H1 (cell line): Measurements from ENCODE around the gene WNT5A. TPM values are rescaled to one million over a fixed set of nuclear protein-coding genes. Genes with fewer than 3 reads are reported as not detected.

Experiments used
- CTCF ChIA-PET: fragments of 300-600 bp; sonication (Branson Sonifier 250); formaldehyde crosslinking; loops from one replicate; lab custom pipeline; 2021; ENCODE audit not compliant: partially characterized antibody; lab: Charles Lee
- POLR2A ChIA-PET: fragments of 300-600 bp; sonication (Branson Sonifier 250); formaldehyde crosslinking; loops from one replicate; lab custom pipeline; 2021; ENCODE audit warnings: inconsistent platforms; ENCODE audit not compliant: partially characterized antibody; lab: Charles Lee
- DNase-seq, 2 experiments: peaks; one replicate each; pipeline versions ENCODE4 v3.0.0 to v3.0.0-alpha.2; 2010 to 2022; ENCODE audit warnings: low spot score in 2 of 2, low read depth in 1 of 2, mixed read lengths in 1 of 2
- FAIRE-seq: peaks from 2 replicates; lab custom pipeline; 2011; peaks lifted over from hg19 to GRCh38; lab: Jason Lieb, UNC
- H2AFZ ChIP-seq: 2 replicates; pipeline ENCODE4 v1.8.1; 2012; ENCODE audit warnings: low read length, inconsistent platforms
- H2AK5ac ChIP-seq: 2 replicates; pipeline ENCODE4 v1.6.1; 2013; ENCODE audit warnings: low read depth, low read length
- H2BK120ac ChIP-seq: replicated peaks from 2 replicates; pipeline ENCODE3; 2013; ENCODE audit warnings: low read depth, low read length, inconsistent platforms
- H2BK12ac ChIP-seq: 2 replicates; pipeline ENCODE4 v1.6.1; 2013; ENCODE audit warnings: low read depth, low read length
- H2BK15ac ChIP-seq: 2 replicates; pipeline ENCODE4 v1.6.1; 2013; ENCODE audit warnings: low read length
- H2BK20ac ChIP-seq: 2 replicates; pipeline ENCODE4 v1.6.1; 2013; ENCODE audit warnings: low read length
- H2BK5ac ChIP-seq: 2 replicates; pipeline ENCODE4 v1.6.1; 2013; ENCODE audit warnings: low read depth, low read length
- H3K14ac ChIP-seq: 2 replicates; pipeline ENCODE4 v1.6.1; 2013; ENCODE audit warnings: inconsistent platforms; ENCODE audit not compliant: insufficient read length
- H3K18ac ChIP-seq: 2 replicates; pipeline ENCODE4 v1.6.1; 2013; ENCODE audit warnings: low read length; ENCODE audit errors: extremely low read depth
- H3K23ac ChIP-seq: 2 replicates; pipeline ENCODE4 v1.6.1; 2013; ENCODE audit warnings: inconsistent platforms; ENCODE audit not compliant: insufficient read length
- H3K23me2 ChIP-seq: 2 replicates; pipeline ENCODE4 v1.6.1; 2013; ENCODE audit warnings: low read depth, low read length
- H3K27ac ChIP-seq: 2 replicates; pipeline ENCODE4 v1.6.1; 2011; ENCODE audit warnings: low read depth, low read length, inconsistent platforms
- H3K27me3 ChIP-seq, 4 experiments: replicated peaks in 1 of 4; 1 replicate in 1 of 4; 2 replicates in 3 of 4; pipeline versions ENCODE4 v1.6.1 to v1.8.1; 2011 to 2013; ENCODE audit warnings: low read length in 3 of 4, mild to moderate bottlenecking in 3 of 4, inconsistent platforms in 2 of 4, mixed read lengths in 2 of 4, moderate library complexity in 1 of 4; ENCODE audit not compliant: control insufficient read depth in 3 of 4, insufficient read depth in 3 of 4; ENCODE audit errors: extremely low read depth in 1 of 4
- H3K36me3 ChIP-seq, 4 experiments: 2 replicates each; pipeline versions ENCODE4 v1.6.1 to v1.8.1; 2011 to 2013; ENCODE audit warnings: mild to moderate bottlenecking in 4 of 4, low read length in 3 of 4, moderate library complexity in 2 of 4, control low read depth in 1 of 4, inconsistent platforms in 1 of 4; ENCODE audit not compliant: insufficient read depth in 4 of 4, control insufficient read depth in 2 of 4
- H3K4ac ChIP-seq: replicated peaks from 2 replicates; pipeline ENCODE3; 2013; ENCODE audit warnings: low read length, low read depth, mixed read lengths, inconsistent platforms; ENCODE audit not compliant: insufficient read length
- H3K4me1 ChIP-seq, 4 experiments: replicated peaks in 1 of 4; 1 replicate in 1 of 4; 2 replicates in 3 of 4; pipeline versions ENCODE4 v1.6.1 to v1.8.1; 2011 to 2013; ENCODE audit warnings: low read length in 3 of 4, inconsistent platforms in 2 of 4, mixed read lengths in 1 of 4; ENCODE audit not compliant: insufficient read depth in 4 of 4, control insufficient read depth in 3 of 4
- H3K4me2 ChIP-seq, 2 experiments: 2 replicates each; pipeline versions ENCODE4 v1.6.1 to v1.8.1; 2011 to 2013; ENCODE audit warnings: low read depth in 2 of 2, low read length in 2 of 2, control low read depth in 1 of 2, inconsistent platforms in 1 of 2, mild to moderate bottlenecking in 1 of 2; ENCODE audit not compliant: insufficient read depth in 1 of 2
- H3K4me3 ChIP-seq, 4 experiments: fragments of 200-600, 300-600 bp in 1 of 4; sonication (generic), shearing (Covaris generic), sonication (Bioruptor Twin) in 1 of 4; 2 replicates each; pipeline versions ENCODE4 v1.5.1 to v1.8.1; 2011 to 2016; ENCODE audit warnings: low read length in 4 of 4, low read depth in 3 of 4, control low read depth in 2 of 4, inconsistent platforms in 2 of 4, mild to moderate bottlenecking in 2 of 4, mixed read lengths in 1 of 4, moderate library complexity in 1 of 4; ENCODE audit not compliant: insufficient read depth in 2 of 4; ENCODE audit errors: extremely low read depth in 1 of 4
- H3K56ac ChIP-seq: replicated peaks from 2 replicates; pipeline ENCODE3; 2013; ENCODE audit warnings: low read depth, mild to moderate bottlenecking, mixed read lengths, low read length, inconsistent platforms; ENCODE audit not compliant: insufficient read length
- H3K79me1 ChIP-seq: 2 replicates; pipeline ENCODE4 v1.6.1; 2013; ENCODE audit warnings: low read depth, low read length, control low read depth
- H3K79me2 ChIP-seq, 2 experiments: 2 replicates each; pipeline versions ENCODE4 v1.6.1 to v1.8.1; 2012 to 2013; ENCODE audit warnings: low read length in 2 of 2, mild to moderate bottlenecking in 2 of 2, inconsistent platforms in 1 of 2; ENCODE audit not compliant: insufficient read depth in 2 of 2, control insufficient read depth in 1 of 2
- H3K9ac ChIP-seq, 4 experiments: replicated peaks in 1 of 4; 1 replicate in 1 of 4; 2 replicates in 3 of 4; pipeline versions ENCODE4 v1.6.1 to v1.8.1; 2011 to 2013; ENCODE audit warnings: low read depth in 3 of 4, low read length in 3 of 4, control low read depth in 2 of 4, mild to moderate bottlenecking in 2 of 4, moderate library complexity in 2 of 4, inconsistent platforms in 1 of 4; ENCODE audit errors: extremely low read depth in 1 of 4
- H3K9me3 ChIP-seq, 2 experiments: 2 replicates each; pipeline versions ENCODE4 v1.6.1 to v1.8.1; 2012 to 2013; ENCODE audit warnings: mild to moderate bottlenecking in 2 of 2, moderate library complexity in 2 of 2, control low read depth in 1 of 2, inconsistent platforms in 1 of 2, low read depth in 1 of 2, low read length in 1 of 2, mixed read lengths in 1 of 2; ENCODE audit not compliant: insufficient read depth in 2 of 2
- H4K20me1 ChIP-seq, 2 experiments: replicated peaks in 1 of 2; 2 replicates each; pipeline versions ENCODE3 to v1.8.1; 2011 to 2013; ENCODE audit warnings: inconsistent platforms in 2 of 2, low read length in 2 of 2, mild to moderate bottlenecking in 1 of 2; ENCODE audit not compliant: insufficient read depth in 2 of 2, control insufficient read depth in 1 of 2
- H4K5ac ChIP-seq: 2 replicates; pipeline ENCODE4 v1.6.1; 2013; ENCODE audit warnings: low read length, low read depth, mixed read lengths, inconsistent platforms; ENCODE audit not compliant: insufficient read length
- H4K8ac ChIP-seq: 2 replicates; pipeline ENCODE4 v1.8.0; 2013; ENCODE audit warnings: mild to moderate bottlenecking, moderate library complexity, low read length, inconsistent platforms; ENCODE audit not compliant: insufficient read depth; ENCODE audit errors: extremely low read depth
- H4K91ac ChIP-seq: replicated peaks from 2 replicates; pipeline ENCODE3; 2013; ENCODE audit warnings: low read length, mixed read lengths, inconsistent platforms; ENCODE audit not compliant: insufficient read length
- SIX5 ChIP-seq: IDR thresholded peaks from 2 replicates; pipeline ENCODE4 v1.6.1; 2011; ENCODE audit warnings: mild to moderate bottlenecking, low read depth, low read length
- SP1 ChIP-seq: IDR thresholded peaks from 2 replicates; pipeline ENCODE4 v1.6.1; 2011; ENCODE audit warnings: low read depth, low read length
- WGBS, 2 experiments: shearing (Covaris generic) in 1 of 2; methylation state at CpG; one replicate each; pipeline versions ENCODE4 v1.1.6 to v1.1.7; 2013 to 2015; ENCODE audit warnings: low lambda C conversion rate in 2 of 2, mixed read lengths in 2 of 2, inconsistent platforms in 1 of 2, low coverage in 1 of 2, missing lambda C conversion rate in 1 of 2; ENCODE audit not compliant: insufficient replicate concordance in 2 of 2, insufficient coverage in 1 of 2, insufficient read length in 1 of 2; ENCODE audit errors: extremely low coverage in 1 of 2, missing lambda C conversion rate in 1 of 2; 5-methylcytosine and 5-hydroxymethylcytosine counted together
- polyA plus RNA-seq, 7 experiments: library from polyadenylated mRNA; depleted of rRNA in 3 of 7; stranded (reverse) in 5 of 7; unstranded in 2 of 7; fragments of >200 nt in 5 of 7; fragments of 200-250 nt in 2 of 7; gene quantifications; 1 replicate in 5 of 7; 2 replicates in 1 of 7; 4 replicates in 1 of 7; pipeline versions ENCODE4 v1.2.1 to v1.2.3, GENCODE V29; 2011 to 2013; ENCODE audit warnings: missing spikeins in 2 of 7, mixed read lengths in 2 of 7
- total RNA-seq: library from RNA; stranded (reverse); fragmentation: NEBNext Ultra II Directional; extraction: Animal tissue kit (Norgen Biotek cat#: 25700); gene quantifications from 2 replicates; pipeline ENCODE4 v1.2.1, GENCODE V29; 2021

Gene WNT5A
- total and polyA plus RNA-seq, 2 of the 8 experiments (the other 6 are each of a cell fraction or from before 2014, with no cell fraction given) = 3.9 to 5.6 TPM

DNA sequence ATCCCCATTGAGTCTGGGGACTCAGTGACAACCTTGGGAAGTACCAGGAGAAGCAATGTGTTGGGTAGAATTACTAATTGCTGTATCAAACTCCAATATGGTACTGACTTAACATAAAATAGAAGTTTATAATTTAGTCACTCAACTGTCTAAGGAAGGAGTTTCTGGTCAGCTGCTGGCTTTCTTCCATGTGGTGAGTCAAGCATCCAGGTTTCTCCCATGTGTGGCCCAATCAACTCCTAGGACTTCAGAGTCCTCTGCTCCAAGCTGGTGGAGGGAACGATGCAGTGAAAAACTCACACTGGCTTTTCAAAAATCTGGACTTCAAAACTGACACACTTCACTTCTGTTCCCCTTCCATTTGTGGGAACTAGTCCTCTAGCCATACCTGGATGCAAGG, 25.2 kb downstream of the WNT5A start:
- no peak overlapping the region for H3K27ac ChIP-seq
- H3K18ac ChIP-seq = no peak overlapping the region
- H3K23me2 ChIP-seq = no peaks in the 10 kb centered on the region
- H3K36me3 ChIP-seq = no peaks in the 10 kb centered on the region
- H4K91ac ChIP-seq = no peak overlapping the region
- DNase-seq = peak in 1 of 2 experiments; percentile 17
- no peak overlapping the region for H3K9ac ChIP-seq
- WGBS, 2 experiments = 80% methylated on average over 1 of the region's 1 CpG; no CpG with 5 or more reads in 1 of the 2 experiments
- H3K56ac ChIP-seq = no peak overlapping the region
- no peak overlapping the region for H2AFZ ChIP-seq
- H2BK20ac ChIP-seq = no peak overlapping the region
- no peak overlapping the region for H2BK15ac ChIP-seq
- H3K4me3 ChIP-seq = no peak overlapping the region
- H4K5ac ChIP-seq = no peak overlapping the region
- no peak overlapping the region for H3K23ac ChIP-seq
- ChIA-PET POLR2A (no interaction called here), CTCF (interaction anchor here (0.5 to 1.3 kb wide), 2 partner anchors 148 to 260 kb away, joined by 4 to 6 read pairs; no protein-coding TSS in a partner anchor)
- H4K20me1 ChIP-seq = no peaks in the 10 kb centered on the region
- H2BK12ac ChIP-seq = no peak overlapping the region
- H4K8ac ChIP-seq = no peak overlapping the region
- no peak for FAIRE-seq
- H3K79me2 ChIP-seq = no peaks in the 10 kb centered on the region
- no peaks in the 10 kb centered on the region for H3K27me3 ChIP-seq
- H3K79me1 ChIP-seq = no peaks in the 10 kb centered on the region
- no peak overlapping the region for H3K14ac ChIP-seq
- H3K9me3 ChIP-seq = no peaks in the 10 kb centered on the region
- TF ChIP-seq SP1 (no peak), SIX5 (peak; percentile 43; the same call in 1 of the 2 replicates)
- no peak overlapping the region for H3K4ac ChIP-seq
- no peak overlapping the region for H2AK5ac ChIP-seq
- H2BK5ac ChIP-seq = no peak overlapping the region
- H2BK120ac ChIP-seq = no peak overlapping the region
- H3K4me1 ChIP-seq = no peaks in the 10 kb centered on the region
- H3K4me2 ChIP-seq = no peak overlapping the region
